Kidney epithelial cell (primary cell): Measurements from ENCODE around the gene R3HCC1L. TPM values are rescaled to one million over a fixed set of nuclear protein-coding genes. Genes with fewer than 3 reads are reported as not detected.
A peak's percentile ranks its signal among the peaks of the same experiment; 100 is the strongest.

Experiments used
- DNase-seq: peaks from one replicate; pipeline ENCODE4 v3.0.0-alpha.2; 2010; ENCODE audit warnings: low read depth
- H3K27me3 ChIP-seq: 2 replicates; pipeline ENCODE4 v1.6.0; 2011; ENCODE audit warnings: low read length; ENCODE audit not compliant: control insufficient read depth, insufficient read depth
- H3K36me3 ChIP-seq: 2 replicates; pipeline ENCODE4 v1.5.1; 2011; ENCODE audit warnings: low read length; ENCODE audit not compliant: control insufficient read depth, insufficient read depth
- H3K4me3 ChIP-seq: 2 replicates; pipeline ENCODE4 v1.5.1; 2011; ENCODE audit warnings: low read depth, mild to moderate bottlenecking, control low read depth, low read length
- CTCF ChIP-seq: IDR thresholded peaks from 2 replicates; pipeline ENCODE4 v1.5.1; 2011; ENCODE audit warnings: mild to moderate bottlenecking, moderate library complexity, low read length, control low read depth, inconsistent platforms; ENCODE audit not compliant: insufficient read depth, poor library complexity, severe bottlenecking
- total RNA-seq: library from RNA; depleted of rRNA; stranded (reverse); fragments of >200 nt; gene quantifications from 2 replicates; pipeline ENCODE4 v1.2.3, GENCODE V29; 2015

Gene R3HCC1L
- total RNA-seq, 1 donor from 2014 or later: 10.7 TPM

- Histone ChIP-seq H3K27me3 (no peaks in the 10 kb centered on the region), H3K4me3 (no peak overlapping the region), H3K36me3 (no peaks in the 10 kb centered on the region)
- TF ChIP-seq CTCF: no peak
- no peak for DNase-seq
These were observed 127.2 kb downstream of the R3HCC1L start for GRCh38 chr10:98261436-98262277.

- Histone ChIP-seq H3K27me3 (no peaks in the 10 kb centered on the region), H3K4me3 (no peak overlapping the region), H3K36me3 (no peaks in the 10 kb centered on the region)
- peak; percentile 40 for TF ChIP-seq CTCF
- no peak for DNase-seq
These were observed 128.1 kb downstream of the R3HCC1L start for GRCh38 chr10:98262571-98262970.

- no peaks in the 10 kb centered on the region for H3K27me3 ChIP-seq
- DNase-seq: no peak
These were observed 128.6 kb downstream of the R3HCC1L start for GRCh38 chr10:98263088-98263487.

GRCh38 chr10:98264378-98265065 lies 130.1 kb downstream of the R3HCC1L start:
- Histone ChIP-seq H3K36me3 (no peaks in the 10 kb centered on the region), H3K4me3 (no peak overlapping the region), H3K27me3 (no peaks in the 10 kb centered on the region)
- TF ChIP-seq CTCF: no peak
- DNase-seq: no peak

More at GRCh38 chr10:98263088-98263487, 128.6 kb downstream of the R3HCC1L start:
- TF ChIP-seq CTCF: no peak
- Histone ChIP-seq H3K4me3 (no peak overlapping the region), H3K36me3 (no peaks in the 10 kb centered on the region)

- no peak for DNase-seq
- H3K4me3 ChIP-seq: no peak overlapping the region
- no peaks in the 10 kb centered on the region for H3K27me3 ChIP-seq
- no peaks in the 10 kb centered on the region for H3K36me3 ChIP-seq
- no peak for TF ChIP-seq CTCF
These were observed 131.2 kb downstream of the R3HCC1L start for GRCh38 chr10:98265403-98266378.
